ENCODE results near the gene CLDN20. TPM values are rescaled to one million over a fixed set of nuclear protein-coding genes. Genes with fewer than 3 reads are reported as not detected.

The CLDN20 gene
- total RNA-seq, 1 donor from 2014 or later, result not detected

- Histone ChIP-seq H3K4me3 (ENCODE audit: low read depth, low read length) (no peak overlapping the region), H3K27me3 (ENCODE audit: control insufficient read depth, insufficient read depth, low read length) (no peaks in the 10 kb centered on the region), H3K36me3 (ENCODE audit: control insufficient read depth, insufficient read depth, low read length) (no peaks in the 10 kb centered on the region)
- TF ChIP-seq CTCF (IDR thresholded peaks at IDR 0.05; ENCODE audit: insufficient read depth, low read length, poor library complexity, severe bottlenecking), result no peak
- no peak for DNase-seq (ENCODE audit: low read depth)
Measured at GRCh38 chr6:155221086-155221485, 42.7 kb upstream of the CLDN20 start.

- Histone ChIP-seq H3K27me3 (ENCODE audit: control insufficient read depth, insufficient read depth, low read length) (no peaks in the 10 kb centered on the region), H3K4me3 (ENCODE audit: low read depth, low read length) (no peak overlapping the region), H3K36me3 (ENCODE audit: control insufficient read depth, insufficient read depth, low read length) (no peaks in the 10 kb centered on the region)
- DNase-seq (ENCODE audit: low read depth), result no peak
- TF ChIP-seq CTCF (IDR thresholded peaks at IDR 0.05; ENCODE audit: insufficient read depth, low read length, poor library complexity, severe bottlenecking), result no peak
Measured at GRCh38 chr6:155222506-155222905, 41.3 kb upstream of the CLDN20 start.

- no peak overlapping the region for H3K4me3 ChIP-seq (ENCODE audit: low read depth, low read length)
- no peaks in the 10 kb centered on the region for H3K36me3 ChIP-seq (ENCODE audit: control insufficient read depth, insufficient read depth, low read length)
- DNase-seq (ENCODE audit: low read depth), result peak; percentile 93
- H3K27me3 ChIP-seq (ENCODE audit: control insufficient read depth, insufficient read depth, low read length), result no peaks in the 10 kb centered on the region
- TF ChIP-seq CTCF (IDR thresholded peaks at IDR 0.05; ENCODE audit: insufficient read depth, low read length, poor library complexity, severe bottlenecking), result no peak
Measured at GRCh38 chr6:155223646-155224451, 40.0 kb upstream of the CLDN20 start.

GRCh38 chr6:155224618-155225017 lies 39.2 kb upstream of the CLDN20 start:
- no peak for DNase-seq (ENCODE audit: low read depth)
- TF ChIP-seq CTCF (IDR thresholded peaks at IDR 0.05; ENCODE audit: insufficient read depth, low read length, poor library complexity, severe bottlenecking), result no peak
- Histone ChIP-seq H3K27me3 (ENCODE audit: control insufficient read depth, insufficient read depth, low read length) (no peaks in the 10 kb centered on the region), H3K36me3 (ENCODE audit: control insufficient read depth, insufficient read depth, low read length) (no peaks in the 10 kb centered on the region), H3K4me3 (ENCODE audit: low read depth, low read length) (no peak overlapping the region)

- Histone ChIP-seq H3K4me3 (ENCODE audit: low read depth, low read length) (no peak overlapping the region), H3K36me3 (ENCODE audit: control insufficient read depth, insufficient read depth, low read length) (no peaks in the 10 kb centered on the region), H3K27me3 (ENCODE audit: control insufficient read depth, insufficient read depth, low read length) (no peaks in the 10 kb centered on the region)
- no peak for DNase-seq (ENCODE audit: low read depth)
- TF ChIP-seq CTCF (IDR thresholded peaks at IDR 0.05; ENCODE audit: insufficient read depth, low read length, poor library complexity, severe bottlenecking), result no peak
Measured at GRCh38 chr6:155227046-155227445, 36.8 kb upstream of the CLDN20 start.
